ENCODE measurements around the gene BET1.

BET1 gene, protein sequence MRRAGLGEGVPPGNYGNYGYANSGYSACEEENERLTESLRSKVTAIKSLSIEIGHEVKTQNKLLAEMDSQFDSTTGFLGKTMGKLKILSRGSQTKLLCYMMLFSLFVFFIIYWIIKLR

DNA sequence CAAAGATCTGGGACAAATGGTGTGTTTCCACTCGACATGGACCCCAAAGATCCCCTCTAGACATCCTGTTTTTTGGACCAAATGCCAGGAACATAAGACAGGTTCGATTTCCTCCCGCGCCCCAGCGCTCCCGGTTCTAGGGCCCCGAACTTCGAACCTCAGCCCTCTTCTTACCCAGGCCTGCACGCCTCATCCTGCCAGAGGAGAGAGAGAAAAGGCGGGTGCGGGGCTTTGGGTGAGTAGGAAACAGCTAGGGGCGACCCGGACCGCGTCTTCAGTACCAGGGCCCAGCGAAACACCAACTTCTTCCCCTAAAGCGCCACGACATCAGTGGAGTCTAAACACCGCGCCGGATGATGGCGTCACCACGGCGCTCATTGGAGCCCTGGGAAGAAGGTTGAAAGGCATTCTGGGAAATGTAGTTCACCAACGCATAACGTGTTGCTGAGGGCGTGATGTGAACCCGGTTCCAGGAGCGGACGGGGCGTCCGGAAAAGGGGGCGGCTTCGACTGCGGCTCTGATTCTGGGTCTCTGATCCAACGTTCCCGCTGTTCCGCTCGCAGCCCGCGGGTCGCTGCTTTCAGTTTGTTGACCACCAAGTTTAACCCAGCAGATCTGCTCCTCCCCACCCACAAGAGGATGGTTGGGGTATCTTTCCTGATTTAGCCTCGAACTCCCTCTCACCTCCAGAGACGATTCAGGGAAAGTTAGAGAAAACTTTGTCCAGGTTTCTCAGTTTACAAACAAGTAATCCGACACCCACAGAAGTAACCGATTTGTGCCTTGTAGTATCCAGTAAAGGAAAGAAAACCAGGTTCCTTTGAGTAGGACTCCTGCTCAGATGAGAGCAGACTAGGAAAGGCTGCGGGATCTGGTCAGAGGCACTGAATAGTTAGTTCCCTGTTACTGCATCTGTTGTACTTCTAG is at the start of gene BET1:
Gene BET1, minus strand, starts transcription at position 332 of the 928 bp plus-strand sequence. Its CDS starts 139 bp downstream, at position 193.
- peak within 1 kb of the TSS; percentile 85 for H3K4me3 ChIP-seq (ENCODE audit: low read depth, low read length)
- H3K27me3 ChIP-seq (ENCODE audit: control insufficient read depth, insufficient read depth, low read length), result no peaks in the 10 kb centered on the region
- no peaks in the 10 kb centered on the region for H3K36me3 ChIP-seq (ENCODE audit: control insufficient read depth, insufficient read depth, low read length)
- peaks cover 4% of the 10 kb centered on the region; the same call in 1 of the 2 replicates for H3K4me1 ChIP-seq (ENCODE audit: control insufficient read depth, insufficient read depth, low read length)
- peak within 1 kb of the TSS; percentile 82 for H3K9ac ChIP-seq (ENCODE audit: low read length)
- H3K27ac ChIP-seq (ENCODE audit: low read depth, low read length), result peak within 1 kb of the TSS; percentile 57; the same call in 1 of the 2 replicates
- H3K9me3 ChIP-seq (ENCODE audit: control insufficient read depth, insufficient read depth, low read depth, low read length), result no peaks in the 10 kb centered on the region

DNA sequence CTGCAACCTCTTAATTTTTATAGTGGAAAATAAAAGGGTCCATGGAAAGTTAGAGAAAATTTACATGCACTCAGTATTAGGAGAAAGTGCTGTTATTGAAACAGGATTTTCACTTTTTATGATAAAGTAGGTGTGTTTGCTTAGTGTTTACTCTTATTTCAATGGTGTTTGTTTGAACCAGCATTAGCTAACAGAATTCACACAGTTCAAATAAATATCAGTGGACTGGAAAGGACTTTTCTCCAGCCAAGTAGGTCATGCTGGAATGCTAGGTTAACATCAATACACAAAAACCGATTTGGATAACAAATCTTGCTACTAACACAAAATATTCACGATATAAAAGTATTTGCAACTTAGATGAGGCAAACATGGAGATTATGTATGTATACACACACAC is 49.4 kb upstream of the BET1 start:
- Histone ChIP-seq H3K9ac (ENCODE audit: low read length) (no peak overlapping the region), H3K9me3 (ENCODE audit: control insufficient read depth, insufficient read depth, low read depth, low read length) (no peaks in the 10 kb centered on the region), H3K4me1 (ENCODE audit: control insufficient read depth, insufficient read depth, low read length) (peaks cover 21% of the 10 kb centered on the region), H3K27ac (ENCODE audit: low read depth, low read length) (no peak overlapping the region), H3K27me3 (ENCODE audit: control insufficient read depth, insufficient read depth, low read length) (no peaks in the 10 kb centered on the region), H3K36me3 (ENCODE audit: control insufficient read depth, insufficient read depth, low read length) (no peaks in the 10 kb centered on the region), H3K4me3 (ENCODE audit: low read depth, low read length) (no peak overlapping the region)

DNA sequence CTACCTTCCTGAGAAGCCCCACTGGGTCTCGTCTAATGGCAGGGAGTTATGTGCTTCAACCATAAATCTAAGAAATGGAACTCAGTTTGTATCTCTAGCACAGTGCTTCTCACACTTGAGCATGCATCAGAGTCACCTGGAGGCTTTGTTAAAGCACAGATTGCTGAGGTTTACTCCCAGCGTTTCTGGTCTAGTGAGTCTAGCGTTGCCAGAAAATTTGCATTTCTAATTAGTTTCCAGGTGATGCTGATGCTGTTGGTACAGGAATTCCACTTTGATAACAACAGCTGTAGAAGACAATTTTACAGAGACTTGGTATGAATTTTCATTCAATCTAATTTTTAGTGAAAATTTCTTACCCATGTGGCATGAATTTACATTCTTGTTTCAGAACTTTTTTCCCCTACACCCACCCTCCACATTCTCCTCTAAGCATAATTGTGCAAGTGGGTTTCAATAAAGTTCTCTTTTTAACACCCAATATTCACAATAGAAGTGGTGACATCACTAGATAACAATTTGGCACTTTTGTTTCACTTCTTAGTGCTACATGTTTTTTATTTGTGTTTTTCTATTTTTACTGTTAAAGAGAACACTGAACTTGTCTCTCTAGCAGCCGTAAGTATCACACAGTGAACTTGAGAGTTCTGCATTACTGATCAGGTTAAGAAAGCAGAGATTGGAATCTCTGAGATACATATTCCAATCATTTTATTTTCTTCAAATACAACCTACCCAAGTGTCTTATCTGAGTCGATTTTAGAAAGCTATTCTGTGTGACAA is 48.4 kb upstream of the BET1 start:
- no peaks in the 10 kb centered on the region for H3K27me3 ChIP-seq (ENCODE audit: control insufficient read depth, insufficient read depth, low read length)
- no peak overlapping the region for H3K4me3 ChIP-seq (ENCODE audit: low read depth, low read length)
- H3K36me3 ChIP-seq (ENCODE audit: control insufficient read depth, insufficient read depth, low read length), result no peaks in the 10 kb centered on the region
- H3K9me3 ChIP-seq (ENCODE audit: control insufficient read depth, insufficient read depth, low read depth, low read length), result no peaks in the 10 kb centered on the region
- peaks cover 21% of the 10 kb centered on the region for H3K4me1 ChIP-seq (ENCODE audit: control insufficient read depth, insufficient read depth, low read length)
- no peak overlapping the region for H3K27ac ChIP-seq (ENCODE audit: low read depth, low read length)
- no peak overlapping the region for H3K9ac ChIP-seq (ENCODE audit: low read length)

DNA sequence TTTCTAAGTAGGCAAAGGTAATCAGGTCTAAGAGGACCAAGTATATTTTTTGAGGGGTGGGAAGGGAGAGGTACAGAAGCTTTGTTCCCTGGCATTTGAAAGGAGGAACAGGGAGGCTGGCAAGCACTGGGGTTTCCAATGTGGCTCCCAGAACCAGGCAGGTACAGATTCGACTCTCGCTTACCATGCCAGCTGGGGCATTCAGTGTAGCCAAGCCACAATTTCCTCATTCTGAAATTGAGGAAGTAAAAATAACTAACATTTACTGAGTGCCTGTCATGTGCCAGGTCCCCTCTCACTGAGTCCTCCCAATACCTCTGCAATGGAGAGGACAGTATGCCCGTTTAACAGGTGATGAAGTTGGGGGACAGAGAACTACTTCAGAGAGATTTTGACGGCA is 45.9 kb upstream of the BET1 start:
- Histone ChIP-seq H3K9me3 (ENCODE audit: control insufficient read depth, insufficient read depth, low read depth, low read length) (no peaks in the 10 kb centered on the region), H3K4me3 (ENCODE audit: low read depth, low read length) (no peak overlapping the region), H3K9ac (ENCODE audit: low read length) (no peak overlapping the region), H3K4me1 (ENCODE audit: control insufficient read depth, insufficient read depth, low read length) (peaks cover 18% of the 10 kb centered on the region), H3K36me3 (ENCODE audit: control insufficient read depth, insufficient read depth, low read length) (no peaks in the 10 kb centered on the region), H3K27me3 (ENCODE audit: control insufficient read depth, insufficient read depth, low read length) (no peaks in the 10 kb centered on the region), H3K27ac (ENCODE audit: low read depth, low read length) (no peak overlapping the region)

DNA sequence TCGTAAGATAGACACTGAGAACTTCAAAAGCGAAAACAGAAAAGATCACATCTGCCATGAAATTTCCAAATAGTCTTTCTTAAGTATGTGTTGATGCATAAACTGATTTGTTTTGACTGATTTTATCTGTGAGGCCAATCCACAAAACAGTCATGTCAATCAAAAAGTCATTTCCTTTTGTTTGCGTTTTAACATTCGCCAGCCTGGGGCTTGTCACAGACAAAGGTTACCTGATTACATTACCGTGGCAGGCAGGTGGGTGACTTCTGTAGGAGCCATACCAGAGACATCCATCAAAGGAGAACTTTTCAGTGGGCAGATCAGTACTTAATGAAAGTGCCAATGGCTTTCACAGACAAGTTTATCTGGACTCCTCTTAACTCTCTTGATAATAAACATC is 45.5 kb upstream of the BET1 start:
- no peak overlapping the region for H3K27ac ChIP-seq (ENCODE audit: low read depth, low read length)
- no peak overlapping the region for H3K4me3 ChIP-seq (ENCODE audit: low read depth, low read length)
- no peaks in the 10 kb centered on the region for H3K27me3 ChIP-seq (ENCODE audit: control insufficient read depth, insufficient read depth, low read length)
- H3K36me3 ChIP-seq (ENCODE audit: control insufficient read depth, insufficient read depth, low read length), result no peaks in the 10 kb centered on the region
- peaks cover 18% of the 10 kb centered on the region for H3K4me1 ChIP-seq (ENCODE audit: control insufficient read depth, insufficient read depth, low read length)
- H3K9ac ChIP-seq (ENCODE audit: low read length), result no peak overlapping the region
- H3K9me3 ChIP-seq (ENCODE audit: control insufficient read depth, insufficient read depth, low read depth, low read length), result no peaks in the 10 kb centered on the region

DNA sequence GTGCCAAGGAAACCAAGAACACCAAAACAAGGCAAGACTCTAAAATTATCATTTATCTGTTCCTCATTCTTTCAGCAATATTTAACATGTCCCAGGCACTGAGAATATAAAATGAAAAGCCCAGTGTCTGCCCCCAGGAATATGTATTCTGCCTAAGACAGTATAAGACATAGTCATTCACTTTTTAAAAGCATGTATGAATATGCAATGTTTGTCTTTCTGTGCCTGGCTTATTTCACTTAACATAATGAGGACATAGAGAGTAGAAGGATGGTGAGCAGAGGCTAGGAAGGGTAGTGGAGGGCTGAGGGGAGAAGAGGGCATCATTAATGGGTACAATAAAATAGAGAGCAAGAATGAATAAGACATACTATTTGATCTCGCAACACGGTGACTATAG is 44.6 kb upstream of the BET1 start:
- Histone ChIP-seq H3K27me3 (ENCODE audit: control insufficient read depth, insufficient read depth, low read length) (no peaks in the 10 kb centered on the region), H3K9me3 (ENCODE audit: control insufficient read depth, insufficient read depth, low read depth, low read length) (no peaks in the 10 kb centered on the region), H3K4me1 (ENCODE audit: control insufficient read depth, insufficient read depth, low read length) (peaks cover 15% of the 10 kb centered on the region), H3K27ac (ENCODE audit: low read depth, low read length) (no peak overlapping the region), H3K4me3 (ENCODE audit: low read depth, low read length) (no peak overlapping the region), H3K36me3 (ENCODE audit: control insufficient read depth, insufficient read depth, low read length) (no peaks in the 10 kb centered on the region), H3K9ac (ENCODE audit: low read length) (no peak overlapping the region)

DNA sequence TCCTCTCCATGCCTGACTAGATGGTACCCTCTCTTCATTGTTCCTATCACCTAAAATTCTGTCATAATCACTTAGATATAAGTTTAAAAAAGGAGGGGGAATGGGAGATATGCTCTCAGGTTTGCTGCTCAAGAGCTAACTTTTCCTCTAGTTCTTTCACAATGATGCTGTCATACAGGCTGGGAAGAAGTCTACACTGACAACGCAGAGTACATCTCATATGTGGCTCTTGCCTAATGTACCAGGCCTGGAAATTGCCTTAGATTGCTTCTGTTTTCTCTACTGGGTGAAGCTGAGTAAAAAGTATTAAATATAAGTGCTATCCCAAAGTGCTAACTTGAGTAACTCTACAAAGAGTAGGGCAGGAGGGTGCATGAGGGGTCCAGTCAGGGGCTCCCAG is 43.8 kb upstream of the BET1 start:
- Histone ChIP-seq H3K27me3 (ENCODE audit: control insufficient read depth, insufficient read depth, low read length) (no peaks in the 10 kb centered on the region), H3K9me3 (ENCODE audit: control insufficient read depth, insufficient read depth, low read depth, low read length) (no peaks in the 10 kb centered on the region), H3K9ac (ENCODE audit: low read length) (no peak overlapping the region), H3K36me3 (ENCODE audit: control insufficient read depth, insufficient read depth, low read length) (no peaks in the 10 kb centered on the region), H3K4me3 (ENCODE audit: low read depth, low read length) (no peak overlapping the region), H3K27ac (ENCODE audit: low read depth, low read length) (no peak overlapping the region), H3K4me1 (ENCODE audit: control insufficient read depth, insufficient read depth, low read length) (peaks cover 10% of the 10 kb centered on the region)

DNA sequence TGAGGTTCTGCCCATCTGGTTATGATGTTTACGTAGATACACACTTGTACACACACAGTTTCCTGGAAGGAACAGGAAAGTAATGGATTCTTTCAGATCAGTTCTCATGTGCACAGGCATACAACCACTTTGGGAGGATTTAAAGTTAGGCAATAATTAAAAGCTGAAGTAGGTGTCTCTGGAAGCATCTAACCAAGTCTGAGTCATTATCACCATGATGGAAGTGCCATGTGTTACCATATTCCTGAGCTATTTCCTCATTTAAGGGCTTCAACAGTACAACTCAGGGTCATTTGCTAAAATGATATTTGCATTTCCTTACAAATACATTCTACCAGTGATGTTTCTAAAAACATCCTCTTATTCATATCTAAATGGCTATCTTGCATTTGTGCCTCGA is 41.4 kb upstream of the BET1 start:
- H3K27me3 ChIP-seq (ENCODE audit: control insufficient read depth, insufficient read depth, low read length), result no peaks in the 10 kb centered on the region

DNA sequence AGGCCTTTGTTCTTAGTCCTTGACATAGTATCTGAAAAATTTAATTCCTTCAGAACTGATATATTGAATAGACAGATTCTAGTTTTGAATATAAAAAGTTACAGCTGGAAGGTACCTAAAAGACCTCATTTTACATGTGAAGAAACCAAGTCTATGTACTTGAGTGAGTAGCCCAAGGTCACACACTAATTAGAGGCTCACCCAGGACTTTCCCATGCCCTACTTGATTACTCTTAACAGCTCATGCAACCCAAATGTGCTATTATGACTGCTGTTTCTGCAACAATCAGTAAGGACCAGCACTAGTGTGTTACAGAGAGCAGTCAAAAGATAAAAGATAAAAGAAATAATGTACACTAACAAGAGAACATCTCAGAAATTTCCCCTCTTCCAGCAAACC is 40.7 kb upstream of the BET1 start:
- Histone ChIP-seq H3K9ac (ENCODE audit: low read length) (no peak overlapping the region), H3K36me3 (ENCODE audit: control insufficient read depth, insufficient read depth, low read length) (no peaks in the 10 kb centered on the region)

More for the DNA sequence above, 41.4 kb upstream of the BET1 start:
- no peaks in the 10 kb centered on the region for H3K9me3 ChIP-seq (ENCODE audit: control insufficient read depth, insufficient read depth, low read depth, low read length)
- no peak overlapping the region for H3K27ac ChIP-seq (ENCODE audit: low read depth, low read length)
- peaks cover 8% of the 10 kb centered on the region for H3K4me1 ChIP-seq (ENCODE audit: control insufficient read depth, insufficient read depth, low read length)
- no peak overlapping the region for H3K9ac ChIP-seq (ENCODE audit: low read length)
- no peaks in the 10 kb centered on the region for H3K36me3 ChIP-seq (ENCODE audit: control insufficient read depth, insufficient read depth, low read length)
- H3K4me3 ChIP-seq (ENCODE audit: low read depth, low read length), result no peak overlapping the region

DNA sequence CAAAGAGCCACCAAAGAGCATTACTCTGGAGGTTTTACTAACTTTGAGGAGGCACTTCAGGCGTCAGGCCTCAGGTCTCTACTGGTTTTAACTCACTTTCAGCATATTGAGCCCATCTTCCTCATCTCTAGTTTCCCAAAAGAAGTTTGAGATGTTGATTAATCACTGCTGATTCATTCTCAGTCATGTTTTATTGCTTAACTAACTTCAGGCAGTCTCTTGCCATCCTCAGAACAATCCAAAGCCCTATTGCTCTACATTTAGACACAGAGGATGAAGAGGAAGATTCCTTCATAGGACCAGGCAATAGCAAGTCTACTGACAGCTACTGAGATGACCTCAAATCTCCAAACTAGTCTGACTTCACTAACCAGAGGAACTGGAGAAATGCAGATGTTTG is 39.1 kb upstream of the BET1 start:
- Histone ChIP-seq H3K9ac (ENCODE audit: low read length) (no peak overlapping the region), H3K4me1 (ENCODE audit: control insufficient read depth, insufficient read depth, low read length) (no peaks in the 10 kb centered on the region), H3K9me3 (ENCODE audit: control insufficient read depth, insufficient read depth, low read depth, low read length) (no peaks in the 10 kb centered on the region), H3K27me3 (ENCODE audit: control insufficient read depth, insufficient read depth, low read length) (no peaks in the 10 kb centered on the region), H3K4me3 (ENCODE audit: low read depth, low read length) (no peak overlapping the region), H3K27ac (ENCODE audit: low read depth, low read length) (no peak overlapping the region), H3K36me3 (ENCODE audit: control insufficient read depth, insufficient read depth, low read length) (no peaks in the 10 kb centered on the region)

More for the DNA sequence above, 40.7 kb upstream of the BET1 start:
- no peaks in the 10 kb centered on the region for H3K9me3 ChIP-seq (ENCODE audit: control insufficient read depth, insufficient read depth, low read depth, low read length)
- H3K4me3 ChIP-seq (ENCODE audit: low read depth, low read length), result no peak overlapping the region
- H3K27me3 ChIP-seq (ENCODE audit: control insufficient read depth, insufficient read depth, low read length), result no peaks in the 10 kb centered on the region
- H3K27ac ChIP-seq (ENCODE audit: low read depth, low read length), result no peak overlapping the region
- peaks cover 5% of the 10 kb centered on the region for H3K4me1 ChIP-seq (ENCODE audit: control insufficient read depth, insufficient read depth, low read length)

DNA sequence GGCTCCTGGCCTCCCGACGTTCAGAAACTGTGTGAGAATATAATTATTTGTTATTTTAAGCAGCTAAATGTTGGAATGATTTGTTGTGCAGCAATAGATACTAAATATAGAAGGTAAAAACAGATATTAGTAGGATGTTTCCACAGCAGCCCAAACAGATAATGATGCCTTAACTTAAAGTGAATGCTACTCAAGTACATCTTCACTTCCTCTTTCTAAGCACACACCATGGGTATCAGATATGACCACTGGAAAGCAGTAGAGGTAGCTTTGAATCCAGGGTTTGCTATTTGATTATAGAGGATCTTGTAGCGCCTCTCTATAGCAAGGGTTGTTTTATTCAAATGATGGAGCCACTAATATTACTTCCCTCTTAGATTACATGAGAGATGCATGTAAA is 38.2 kb upstream of the BET1 start:
- no peaks in the 10 kb centered on the region for H3K36me3 ChIP-seq (ENCODE audit: control insufficient read depth, insufficient read depth, low read length)
- no peak overlapping the region for H3K27ac ChIP-seq (ENCODE audit: low read depth, low read length)
- no peaks in the 10 kb centered on the region for H3K27me3 ChIP-seq (ENCODE audit: control insufficient read depth, insufficient read depth, low read length)
- no peak overlapping the region for H3K9ac ChIP-seq (ENCODE audit: low read length)
- no peak overlapping the region for H3K4me3 ChIP-seq (ENCODE audit: low read depth, low read length)
- H3K9me3 ChIP-seq (ENCODE audit: control insufficient read depth, insufficient read depth, low read depth, low read length), result no peaks in the 10 kb centered on the region
- no peaks in the 10 kb centered on the region for H3K4me1 ChIP-seq (ENCODE audit: control insufficient read depth, insufficient read depth, low read length)
